Stimulated activated CD8-positive, alpha-beta memory T cell treated with anti-CD3 and anti-CD28 coated beads, Interleukin-7, amount 100 ng/mL, for 48 hours (primary cell): ENCODE measurements around the gene ZBTB45.

Experiments used
- DNase-seq, 2 donors: peaks; one replicate each; pipeline ENCODE4 v3.0.0-alpha.2; 2020; ENCODE audit warnings: low read depth in 1 of 2; ENCODE audit errors: extremely low read depth in 1 of 2

ZBTB45 gene

DNA sequence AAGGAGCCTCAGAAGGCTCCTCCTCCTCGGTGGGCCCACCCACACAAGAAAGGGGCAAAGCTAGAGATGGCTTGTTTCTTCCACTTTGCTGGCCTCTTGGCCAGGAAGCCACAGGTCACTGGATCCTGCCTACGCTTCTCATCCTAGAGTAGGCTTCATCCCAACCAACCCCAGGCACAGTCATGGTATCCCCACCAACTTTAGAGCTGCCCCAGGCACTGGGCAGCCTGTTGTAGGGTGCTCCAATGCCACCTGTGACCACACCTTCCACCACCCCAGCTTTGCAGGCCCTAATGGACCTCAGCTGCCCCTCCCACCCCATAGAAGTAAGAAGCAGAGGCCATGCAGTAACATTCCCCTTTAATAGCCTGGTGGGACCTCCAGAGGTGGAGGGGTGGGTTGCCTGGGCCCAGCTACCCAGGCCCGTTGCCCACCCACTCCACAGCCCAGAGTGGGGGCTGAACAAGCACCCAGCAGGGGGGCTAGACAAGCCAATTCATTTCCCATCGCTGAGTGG is 35.8 kb upstream of the ZBTB45 start:
- no peak for DNase-seq

DNA sequence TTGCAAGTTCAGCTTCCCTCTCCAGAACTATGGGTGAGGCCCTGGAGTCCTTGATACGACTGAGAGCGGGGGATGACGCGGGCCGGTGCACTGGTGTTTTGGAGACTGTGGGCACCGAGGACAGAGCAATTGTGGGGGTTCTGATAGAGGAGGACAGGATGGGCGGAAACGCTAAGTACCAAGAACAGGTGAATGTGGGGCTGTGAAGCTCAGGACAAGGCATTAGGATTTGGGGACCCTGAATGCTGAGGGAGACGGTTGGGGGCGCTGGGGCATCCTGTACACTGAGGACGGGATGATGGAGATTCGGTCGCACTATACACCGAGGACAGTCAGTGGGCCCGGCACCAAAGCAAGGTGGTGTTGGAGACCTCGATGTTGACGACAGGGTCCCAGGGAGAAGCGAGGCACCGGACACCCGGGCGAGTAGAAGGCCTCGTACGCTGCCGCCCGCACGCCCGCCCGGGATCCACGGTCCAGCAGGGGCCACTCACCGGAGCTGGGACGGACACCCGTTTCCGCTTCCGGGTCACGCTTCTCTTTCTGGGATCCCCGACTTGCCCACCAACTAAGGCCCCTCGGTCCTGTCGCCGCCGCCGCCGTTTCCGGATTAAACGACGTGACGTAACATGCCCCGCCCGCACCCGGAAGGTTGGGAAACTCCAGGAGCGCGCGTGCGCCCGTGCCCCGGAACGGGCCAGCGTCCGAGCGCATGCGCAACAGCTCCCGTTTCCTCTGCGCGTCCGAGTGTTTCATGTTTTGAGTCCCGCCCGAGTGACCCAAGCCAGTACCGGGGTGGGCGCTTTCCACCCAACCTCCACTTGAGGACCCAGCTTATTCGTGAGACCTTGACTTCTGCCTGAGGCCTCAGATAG is 35.1 kb upstream of the ZBTB45 start, which contains the start of gene CHMP2A:
TSS of gene CHMP2A (minus strand) at position 612 of the 875 bp plus-strand sequence. CDS start 893 bp downstream, outside the sequence.
- DNase-seq: peak; percentile 98

DNA sequence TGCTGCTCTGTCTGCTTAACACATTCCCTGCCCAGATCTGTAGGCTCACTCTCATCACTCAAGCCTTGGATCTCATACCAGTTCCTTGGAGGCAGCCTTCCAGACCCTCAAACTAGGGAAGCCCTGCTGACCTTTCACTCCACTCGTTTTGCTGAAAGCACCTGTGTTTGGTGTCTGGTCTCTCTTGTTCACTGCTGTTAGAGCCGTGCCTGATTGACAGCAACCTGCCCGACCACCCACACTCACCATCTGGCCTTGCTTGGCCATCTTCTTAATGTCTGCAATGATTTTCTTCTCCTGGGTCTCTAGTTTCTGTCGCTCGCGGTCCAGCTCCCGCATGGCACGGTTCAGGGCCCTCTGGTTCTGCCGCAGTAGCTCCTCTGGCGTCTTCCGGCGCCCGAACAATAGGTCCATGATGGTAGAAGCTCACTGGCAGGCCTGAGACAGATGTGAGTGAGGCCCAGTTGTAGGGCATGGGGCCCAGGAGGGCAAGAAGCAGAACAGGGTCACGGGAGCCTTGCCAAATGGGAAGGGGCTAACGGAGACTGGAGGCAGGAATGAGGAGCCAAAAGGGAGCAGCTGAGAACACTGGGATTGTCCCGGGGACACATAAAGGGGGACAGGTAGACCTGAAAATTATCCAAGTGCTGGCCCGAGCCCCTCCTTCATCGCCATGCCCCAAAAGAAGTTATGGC is 34.3 kb upstream of the ZBTB45 start:
- no peak for DNase-seq

DNA sequence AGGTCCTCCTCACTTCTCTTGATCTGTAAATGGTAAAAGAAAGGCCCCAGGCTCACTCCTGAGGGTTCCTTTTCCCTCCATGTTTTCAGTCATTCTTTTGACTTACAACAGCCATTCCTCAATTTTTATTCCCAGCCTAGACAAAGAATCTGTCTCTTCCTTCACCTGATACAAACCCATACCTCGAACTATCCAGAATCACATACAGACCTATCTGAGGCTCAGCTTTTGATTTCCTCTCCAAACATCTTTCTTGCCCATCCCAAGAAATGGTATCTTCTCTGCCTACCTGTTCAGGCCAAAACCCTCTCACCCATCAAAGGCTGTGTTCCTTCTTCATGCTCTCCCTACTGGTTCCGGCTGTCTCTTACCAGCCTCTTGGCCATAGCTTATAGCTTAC is 33.0 kb upstream of the ZBTB45 start:
- DNase-seq: no peak

DNA sequence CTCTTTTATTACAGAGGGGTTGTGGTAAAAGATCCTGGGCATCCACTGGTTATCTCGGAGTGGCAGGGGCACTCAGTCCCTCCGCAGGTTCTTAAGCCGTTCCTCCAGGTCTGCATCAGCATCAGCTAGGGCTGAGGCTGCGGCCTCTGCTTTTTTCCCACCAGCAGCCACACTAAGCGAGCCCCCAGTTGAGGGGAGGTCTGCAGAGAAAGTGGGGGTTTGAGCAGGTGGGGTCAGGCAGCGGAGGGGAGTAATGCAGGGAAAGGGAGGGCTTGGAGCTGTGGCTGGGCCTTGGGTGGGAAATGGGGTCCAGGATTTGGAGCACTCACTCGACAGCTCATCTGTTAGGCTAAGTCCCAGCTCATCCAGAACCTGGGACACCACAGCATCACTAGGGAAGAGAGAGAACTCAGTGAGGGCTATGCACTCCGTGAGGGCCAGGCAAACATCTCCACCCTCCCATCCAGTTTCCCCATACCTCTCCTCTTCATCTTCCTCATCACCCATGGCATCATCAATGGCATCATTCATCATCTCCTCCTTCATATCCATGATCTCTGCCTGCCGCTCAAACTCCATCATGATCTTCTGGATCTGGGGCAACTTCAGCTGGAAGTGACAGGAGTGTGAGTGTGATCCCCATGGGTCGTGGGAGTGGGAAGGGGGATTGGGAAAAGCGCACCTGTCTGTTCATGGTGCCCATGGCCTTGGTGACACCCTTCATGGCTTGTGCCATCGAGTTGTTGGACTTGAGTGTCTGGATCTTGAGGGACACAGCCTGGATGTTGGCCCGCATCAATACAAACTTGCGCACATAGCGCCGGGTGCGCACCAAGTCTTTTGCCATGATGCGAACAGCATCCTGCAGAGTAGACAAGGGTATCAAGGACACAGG is 32.2 kb upstream of the ZBTB45 start:
- no peak for DNase-seq

DNA sequence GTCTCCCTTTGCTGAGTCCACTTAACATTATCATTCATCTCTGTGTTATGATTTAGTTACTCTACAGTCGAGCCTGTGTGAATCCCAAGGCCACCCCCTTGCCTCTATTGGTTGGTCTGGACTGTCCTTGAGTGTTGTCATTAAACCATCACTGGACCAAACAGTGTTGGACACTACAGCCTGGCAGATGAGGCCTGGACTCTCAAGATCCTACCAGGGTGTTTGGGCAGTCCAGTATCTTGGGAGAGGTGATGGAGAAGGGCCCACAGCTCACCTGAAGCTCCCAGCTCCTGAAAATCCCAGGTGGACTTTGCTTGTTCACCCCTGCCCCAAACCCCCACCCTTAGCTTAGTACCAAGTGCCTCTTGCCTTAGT is 31.5 kb upstream of the ZBTB45 start:
- DNase-seq: no peak

DNA sequence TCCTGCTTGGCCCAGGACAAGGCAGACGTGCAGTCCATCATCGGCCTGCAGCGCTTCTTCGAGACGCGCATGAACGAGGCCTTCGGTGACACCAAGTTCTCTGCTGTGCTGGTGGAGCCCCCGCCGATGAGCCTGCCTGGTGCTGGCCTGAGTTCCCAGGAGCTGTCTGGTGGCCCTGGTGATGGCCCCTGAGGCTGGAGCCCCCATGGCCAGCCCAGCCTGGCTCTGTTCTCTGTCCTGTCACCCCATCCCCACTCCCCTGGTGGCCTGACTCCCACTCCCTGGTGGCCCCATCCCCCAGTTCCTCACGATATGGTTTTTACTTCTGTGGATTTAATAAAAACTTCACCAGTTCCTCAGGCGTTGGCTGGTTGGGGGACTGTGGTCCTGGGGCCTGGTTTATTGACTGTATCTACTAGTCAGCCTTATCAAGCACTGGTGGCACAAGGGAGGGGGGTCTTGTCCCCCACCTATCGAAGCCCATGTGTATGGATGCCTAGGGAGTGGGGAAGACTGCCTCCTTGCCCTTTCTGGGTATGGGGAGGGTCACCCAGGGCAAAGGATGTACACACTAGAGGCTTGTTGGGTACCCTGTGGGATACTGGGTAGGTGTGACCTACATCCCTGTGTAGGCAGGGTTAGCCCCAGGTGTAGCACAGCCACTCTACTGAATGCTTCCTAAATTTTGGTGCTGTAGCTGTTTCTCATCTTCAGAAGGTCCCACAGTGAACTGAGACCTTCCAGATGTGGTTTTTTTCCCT is 30.9 kb upstream of the ZBTB45 start:
- no peak for DNase-seq

DNA sequence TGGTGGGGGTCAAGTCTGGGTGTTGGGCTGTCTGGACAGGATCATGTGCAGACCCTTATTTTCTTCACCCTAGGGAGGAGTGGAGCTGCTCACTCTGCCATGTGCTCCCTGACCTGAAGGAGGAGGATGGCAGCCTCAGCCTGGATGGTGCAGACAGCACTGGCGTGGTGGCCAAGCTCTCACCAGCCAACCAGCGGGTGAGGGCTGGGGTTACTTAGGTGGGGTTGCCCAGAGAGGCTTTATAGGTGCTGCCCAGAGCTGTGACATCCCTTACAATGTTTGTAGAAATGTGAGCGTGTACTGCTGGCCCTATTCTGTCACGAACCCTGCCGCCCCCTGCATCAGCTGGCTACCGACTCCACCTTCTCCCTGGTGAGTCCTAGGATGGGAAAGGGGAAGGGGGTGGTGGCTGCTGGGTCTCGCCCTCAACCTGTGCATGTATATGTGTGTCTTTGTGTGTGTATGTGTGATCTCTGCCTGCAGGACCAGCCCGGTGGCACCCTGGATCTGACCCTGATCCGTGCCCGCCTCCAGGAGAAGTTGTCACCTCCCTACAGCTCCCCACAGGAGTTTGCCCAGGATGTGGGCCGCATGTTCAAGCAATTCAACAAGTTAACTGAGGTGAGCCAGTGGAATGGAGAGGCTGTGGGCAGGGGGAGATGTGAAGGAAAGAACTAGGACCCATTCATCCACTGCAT is 30.2 kb upstream of the ZBTB45 start:
- no peak for DNase-seq

DNA sequence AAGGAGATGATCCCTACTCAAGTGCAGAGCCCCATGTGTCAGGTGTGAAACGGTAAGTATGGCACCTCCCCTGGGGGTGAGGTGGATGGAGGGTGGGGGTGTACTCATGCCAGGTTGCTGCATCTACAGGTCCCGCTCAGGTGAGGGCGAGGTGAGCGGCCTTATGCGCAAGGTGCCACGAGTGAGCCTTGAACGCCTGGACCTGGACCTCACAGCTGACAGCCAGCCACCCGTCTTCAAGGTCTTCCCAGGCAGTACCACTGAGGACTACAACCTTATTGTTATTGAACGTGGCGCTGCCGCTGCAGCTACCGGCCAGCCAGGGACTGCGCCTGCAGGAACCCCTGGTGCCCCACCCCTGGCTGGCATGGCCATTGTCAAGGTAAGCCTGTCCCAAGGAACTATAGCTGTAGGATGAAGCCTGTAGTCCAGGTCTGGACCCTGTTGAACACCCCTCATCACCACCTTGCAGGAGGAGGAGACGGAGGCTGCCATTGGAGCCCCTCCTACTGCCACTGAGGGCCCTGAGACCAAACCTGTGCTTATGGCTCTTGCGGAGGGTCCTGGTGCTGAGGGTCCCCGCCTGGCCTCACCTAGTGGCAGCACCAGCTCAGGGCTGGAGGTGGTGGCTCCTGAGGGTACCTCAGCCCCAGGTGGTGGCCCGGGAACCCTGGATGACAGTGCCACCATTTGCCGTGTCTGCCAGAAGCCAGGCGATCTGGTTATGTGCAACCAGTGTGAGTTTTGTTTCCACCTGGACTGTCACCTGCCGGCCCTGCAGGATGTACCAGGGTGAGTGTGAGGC is 29.5 kb upstream of the ZBTB45 start:
- no peak for DNase-seq

DNA sequence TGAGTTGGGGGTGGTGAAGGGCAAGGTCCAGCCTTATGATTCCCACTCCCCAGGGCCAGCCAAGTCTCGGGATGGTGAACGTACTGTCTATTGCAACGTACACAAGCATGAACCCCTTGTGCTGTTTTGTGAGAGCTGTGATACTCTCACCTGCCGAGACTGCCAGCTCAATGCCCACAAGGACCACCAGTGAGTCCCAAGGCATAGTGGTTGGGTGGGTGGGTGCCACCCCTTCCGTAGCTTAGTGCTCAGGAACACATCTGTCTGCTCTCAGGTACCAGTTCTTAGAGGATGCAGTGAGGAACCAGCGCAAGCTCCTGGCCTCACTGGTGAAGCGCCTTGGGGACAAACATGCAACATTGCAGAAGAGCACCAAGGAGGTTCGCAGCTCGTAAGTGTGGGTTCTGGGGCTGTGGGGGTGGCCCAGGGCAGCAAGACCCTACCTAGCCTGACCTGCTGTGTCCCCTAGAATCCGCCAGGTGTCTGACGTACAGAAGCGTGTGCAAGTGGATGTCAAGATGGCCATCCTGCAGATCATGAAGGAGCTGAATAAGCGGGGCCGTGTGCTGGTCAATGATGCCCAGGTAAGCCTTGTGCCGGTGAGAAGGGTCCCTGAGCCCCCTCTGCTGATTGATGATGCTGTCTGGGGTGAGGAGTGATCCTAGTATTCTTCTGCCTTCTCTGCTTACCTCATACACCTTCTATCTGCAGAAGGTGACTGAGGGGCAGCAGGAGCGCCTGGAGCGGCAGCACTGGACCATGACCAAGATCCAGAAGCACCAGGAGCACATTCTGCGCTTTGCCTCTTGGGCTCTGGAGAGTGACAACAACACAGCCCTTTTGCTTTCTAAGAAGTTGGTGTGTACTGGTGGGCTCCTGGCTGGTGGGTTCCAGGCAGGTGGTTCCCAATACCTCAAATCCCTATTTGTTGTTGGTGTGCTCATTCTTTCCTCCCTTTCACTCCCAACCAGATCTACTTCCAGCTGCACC is 28.0 kb upstream of the ZBTB45 start:
- no peak for DNase-seq

DNA sequence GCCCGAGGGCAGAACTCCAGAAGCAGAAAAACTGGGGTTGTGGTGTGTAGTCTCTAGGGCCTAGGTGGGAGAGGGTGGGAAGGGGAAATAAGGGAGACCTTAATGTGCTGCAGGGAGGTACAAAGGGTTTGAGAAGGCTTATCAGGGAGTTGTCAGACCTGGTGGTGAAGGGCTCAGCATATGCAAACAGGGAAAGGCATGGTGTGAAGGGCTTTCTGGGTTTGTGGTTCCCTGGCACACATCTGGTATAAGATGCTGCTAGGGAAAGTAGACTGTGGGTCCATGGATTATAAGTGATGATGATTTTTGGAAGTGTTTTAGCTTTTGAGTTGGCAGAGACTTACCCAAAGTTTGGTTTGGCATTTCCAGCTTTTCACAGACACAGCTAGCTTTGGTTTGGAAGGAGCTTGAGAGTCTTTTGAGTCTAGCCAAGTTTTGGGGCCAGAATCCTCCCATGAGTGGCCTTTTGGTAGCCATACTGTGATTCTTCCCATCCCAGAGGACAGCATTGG is 26.5 kb upstream of the ZBTB45 start:
- no peak for DNase-seq

DNA sequence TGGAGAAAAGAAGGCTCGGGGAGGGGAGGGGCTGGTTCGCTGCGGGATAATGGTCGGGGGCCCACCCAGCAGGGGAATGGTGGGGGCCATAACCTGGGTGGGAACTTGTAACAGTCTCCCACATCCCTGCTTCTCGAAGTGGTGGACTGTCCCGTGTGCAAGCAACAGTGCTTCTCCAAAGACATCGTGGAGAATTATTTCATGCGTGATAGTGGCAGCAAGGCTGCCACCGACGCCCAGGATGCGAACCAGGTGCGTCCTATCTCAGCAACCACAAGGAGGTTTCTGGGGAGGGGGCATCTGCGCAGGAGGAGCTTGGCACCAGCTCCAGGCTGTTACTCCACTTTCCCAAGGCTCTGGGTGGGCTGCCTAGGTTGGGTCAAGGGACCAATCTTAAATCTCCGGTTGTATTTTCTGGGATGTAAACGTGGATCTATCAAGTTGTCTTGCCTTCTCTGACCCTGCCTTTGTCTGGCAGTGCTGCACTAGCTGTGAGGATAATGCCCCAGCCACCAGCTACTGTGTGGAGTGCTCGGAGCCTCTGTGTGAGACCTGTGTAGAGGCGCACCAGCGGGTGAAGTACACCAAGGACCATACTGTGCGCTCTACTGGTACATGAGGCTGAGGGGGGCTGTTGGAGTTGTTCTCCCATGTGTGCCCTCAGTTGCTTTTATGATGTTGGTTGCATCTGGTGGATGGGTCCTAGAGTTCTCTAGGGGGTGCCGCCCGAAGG is 25.8 kb upstream of the ZBTB45 start:
- DNase-seq: no peak

DNA sequence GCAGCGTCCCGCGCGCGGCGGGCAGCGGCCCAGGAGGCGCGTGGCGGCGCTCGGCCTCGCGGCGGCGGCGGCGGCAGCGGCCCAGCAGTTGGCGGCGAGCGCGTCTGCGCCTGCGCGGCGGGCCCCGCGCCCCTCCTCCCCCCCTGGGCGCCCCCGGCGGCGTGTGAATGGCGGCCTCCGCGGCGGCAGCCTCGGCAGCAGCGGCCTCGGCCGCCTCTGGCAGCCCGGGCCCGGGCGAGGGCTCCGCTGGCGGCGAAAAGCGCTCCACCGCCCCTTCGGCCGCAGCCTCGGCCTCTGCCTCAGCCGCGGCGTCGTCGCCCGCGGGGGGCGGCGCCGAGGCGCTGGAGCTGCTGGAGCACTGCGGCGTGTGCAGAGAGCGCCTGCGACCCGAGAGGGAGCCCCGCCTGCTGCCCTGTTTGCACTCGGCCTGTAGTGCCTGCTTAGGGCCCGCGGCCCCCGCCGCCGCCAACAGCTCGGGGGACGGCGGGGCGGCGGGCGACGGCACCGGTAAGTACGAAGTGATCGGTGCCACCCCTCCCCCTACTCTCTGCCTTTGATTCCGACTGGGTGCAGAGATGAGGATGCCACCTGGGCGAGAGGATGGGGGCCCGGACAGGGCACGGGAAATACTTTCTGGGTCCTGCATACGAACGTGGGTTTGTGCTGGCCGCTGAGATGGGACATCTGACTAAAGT is 25.1 kb upstream of the ZBTB45 start:
- no peak for DNase-seq

DNA sequence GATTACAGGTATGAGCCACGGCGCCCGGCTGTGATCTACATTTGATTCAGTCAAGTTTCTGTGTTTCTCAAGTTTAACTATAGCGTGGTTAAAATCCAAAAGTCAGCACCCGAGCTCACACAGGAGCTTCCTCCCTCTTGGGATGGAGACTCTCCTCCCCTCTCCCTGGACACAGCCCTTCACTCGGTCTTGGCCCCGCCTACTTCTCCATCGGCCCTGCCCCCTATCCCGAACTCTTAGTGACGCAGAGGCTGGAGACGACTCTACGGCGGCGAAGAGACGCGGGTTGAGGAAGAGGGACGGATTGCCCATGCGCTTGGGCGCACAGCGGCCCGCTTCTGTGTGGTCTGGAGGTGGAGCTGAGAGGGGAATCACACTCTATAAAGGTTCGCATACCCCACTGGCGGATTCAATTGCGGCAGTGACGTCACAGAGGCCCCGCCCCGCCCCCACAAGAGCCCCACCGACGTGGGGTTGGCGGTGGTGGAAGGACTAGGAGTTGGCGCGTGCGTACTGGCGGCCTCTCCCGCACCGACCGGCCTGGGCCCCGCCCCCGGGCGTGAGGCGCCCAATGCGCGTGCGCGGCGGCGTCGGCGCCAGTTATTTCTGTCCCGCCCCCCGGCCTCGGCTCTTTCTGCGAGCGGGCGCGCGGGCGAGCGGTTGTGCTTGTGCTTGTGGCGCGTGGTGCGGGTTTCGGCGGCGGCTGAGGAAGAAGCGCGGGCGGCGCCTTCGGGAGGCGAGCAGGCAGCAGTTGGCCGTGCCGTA is 24.4 kb upstream of the ZBTB45 start, which contains the start of gene TRIM28:
TSS of gene TRIM28 (plus strand) at position 239 of the 765 bp plus-strand sequence. CDS start 694 bp downstream, outside the sequence.
- DNase-seq: peak; percentile 99 to 100
